Gastroesophageal sphincter (tissue), 4 donors: ENCODE data around the gene SEMA4G. TPM values are rescaled to one million over a fixed set of nuclear protein-coding genes. Genes with fewer than 3 reads are reported as not detected.
A peak's percentile ranks its signal among the peaks of the same experiment; 100 is the strongest.

Experiments
- ATAC-seq: fragments of 150-250 bp; one replicate; pipeline ENCODE4 v1.9.1; 2016; ENCODE audit warnings: mild to moderate bottlenecking, moderate library complexity
- H3K27ac ChIP-seq, 4 donors: fragments of 200-600 bp; sonication (generic) in 3 of 4; 1 replicate in 3 of 4; 2 replicates in 1 of 4; pipeline ENCODE4 v1.5.1; 2016 to 2019
- H3K27me3 ChIP-seq: fragments of 200-600 bp; sonication (generic); one replicate; pipeline ENCODE4 v1.5.1; 2019
- H3K36me3 ChIP-seq, 2 donors: fragments of 200-600 bp; sonication (generic); one replicate each; pipeline ENCODE4 v1.5.1; 2019; ENCODE audit warnings: control low read depth in 1 of 2
- H3K4me1 ChIP-seq, 3 donors: fragments of 200-600 bp; sonication (generic); 1 replicate in 2 of 3; 2 replicates in 1 of 3; pipeline ENCODE4 v1.5.1; 2016 to 2019; ENCODE audit warnings: control low read depth in 2 of 3
- H3K4me3 ChIP-seq, 2 donors: fragments of 200-600 bp; sonication (generic); one replicate each; pipeline ENCODE4 v1.5.1; 2019; ENCODE audit warnings: mild to moderate bottlenecking in 1 of 2, moderate library complexity in 1 of 2
- H3K9me3 ChIP-seq, 3 donors: fragments of 200-600 bp; sonication (generic); one replicate each; pipeline ENCODE4 v1.5.1; 2017 to 2019; ENCODE audit warnings: control low read depth in 2 of 3
- CTCF ChIP-seq, 4 experiments: fragments of 200-600 bp in 2 of 4; fragments of 450-650 bp in 2 of 4; sonication (generic) in 1 of 4; IDR thresholded peaks; one replicate each; pipeline ENCODE4 v1.5.1; 2017 to 2019; ENCODE audit warnings: antibody characterized with exemption in 4 of 4, mild to moderate bottlenecking in 2 of 4, moderate library complexity in 2 of 4
- EP300 ChIP-seq: sonication (generic); formaldehyde crosslinking; IDR thresholded peaks from one replicate; pipeline ENCODE4 v1.6.1; 2017; ENCODE audit warnings: antibody characterized with exemption, mild to moderate bottlenecking
- POLR2A ChIP-seq, 2 donors: fragments of 450-650 bp; IDR thresholded peaks; one replicate each; pipeline ENCODE4 v1.6.1; 2017; ENCODE audit warnings: antibody characterized with exemption in 2 of 2, mild to moderate bottlenecking in 2 of 2, moderate library complexity in 1 of 2
- POLR2AphosphoS5 ChIP-seq: sonication (generic); formaldehyde crosslinking; IDR thresholded peaks from one replicate; pipeline ENCODE4 v1.6.1; 2017; ENCODE audit warnings: antibody characterized with exemption
- WGBS, 2 donors: methylation state at CpG; one replicate each; pipeline ENCODE4 v1.1.5; 2018; ENCODE audit warnings: low coverage in 1 of 2; 5-methylcytosine and 5-hydroxymethylcytosine counted together
- small RNA-seq, 4 donors: library from RNA; depleted of rRNA; stranded (forward); fragments of <200 nt; gene quantifications; one replicate each; pipeline ENCODE3, GENCODE V24; 2016
- total RNA-seq, 4 donors: library from RNA; depleted of rRNA; stranded (reverse); fragments of >200 nt; gene quantifications; one replicate each; pipeline ENCODE4 v1.1.0, GENCODE V29; 2016

Gene SEMA4G
- total RNA-seq, 4 donors from 2014 or later = 1.9 to 2.7 (median 2.1) TPM

DNA sequence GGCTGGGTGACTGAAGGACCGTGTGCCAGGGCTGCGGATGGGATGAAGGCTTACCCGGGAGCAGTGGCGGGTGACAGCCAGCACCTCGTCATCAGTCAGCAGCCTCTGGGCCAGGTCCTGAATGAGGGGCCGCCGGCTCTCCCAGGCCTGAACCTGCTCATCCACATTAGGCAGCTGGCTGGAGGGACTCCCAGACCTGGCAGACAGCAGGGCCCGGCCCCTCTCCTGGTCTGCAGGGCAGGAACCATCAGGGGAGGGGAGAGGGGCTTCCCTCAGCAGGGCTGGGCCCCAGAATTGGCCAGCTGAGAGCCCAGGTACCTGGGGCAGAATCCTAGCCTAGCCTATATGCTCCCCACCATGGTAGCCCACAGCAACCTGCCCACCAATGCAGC, 46.3 kb downstream of the SEMA4G start:
- Histone ChIP-seq H3K9me3 (no peaks in the 10 kb centered on the region), H3K36me3 (no peaks in the 10 kb centered on the region), H3K27ac (no peak overlapping the region), H3K4me1 (peaks cover 0 to 52% (median 13%) of the 10 kb centered on the region in 3 donors), H3K4me3 (no peak overlapping the region), H3K27me3 (peaks cover 45% of the 10 kb centered on the region)
- no CpG with 5 or more reads among the region's 8 CpGs for WGBS, 2 donors
- TF ChIP-seq POLR2AphosphoS5 = no peak
- TF ChIP-seq POLR2A (IDR thresholded peaks at IDR 0.05) = no peak
- no peak for TF ChIP-seq CTCF (IDR thresholded peaks at IDR 0.05)
- no peak for TF ChIP-seq EP300
- ATAC-seq = no peak

- peaks cover 52% of the 10 kb centered on the region for H3K27me3 ChIP-seq
- ATAC-seq = no peak
- 47 to 59% methylated on average over 4 of the region's 5 CpGs for WGBS, 2 donors
These were observed 47.5 kb downstream of the SEMA4G start for GRCh38 chr10:101016814-101017213.

DNA sequence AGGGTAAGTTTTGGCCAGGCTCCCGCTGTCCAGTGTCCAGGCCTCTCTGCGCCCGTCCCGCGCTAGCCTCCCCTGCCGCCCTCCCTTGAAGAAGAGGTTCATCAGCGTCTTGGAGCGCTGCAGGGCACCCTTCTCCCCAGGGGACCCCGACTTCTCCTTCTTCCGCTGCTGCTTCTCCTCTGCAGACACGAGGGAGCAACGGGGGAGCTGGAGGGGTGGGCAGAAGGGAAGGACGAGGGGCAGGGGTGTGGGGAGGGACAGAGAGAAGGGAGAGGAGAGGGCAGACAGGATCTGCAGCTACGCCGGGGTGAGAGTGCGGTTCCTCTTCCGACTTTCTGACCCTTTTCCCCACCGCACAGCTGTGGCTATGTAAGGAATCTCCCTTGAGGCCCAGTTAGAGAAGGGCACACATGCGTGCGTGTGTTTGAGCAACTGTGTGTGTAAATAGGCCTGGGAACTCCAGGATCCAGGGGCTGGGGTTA, 48.9 kb downstream of the SEMA4G start:
- no peak overlapping the region for H3K4me3 ChIP-seq
- WGBS, 2 donors = 64 to 72% methylated on average over 5 to 14 of the region's 20 CpGs
- no peaks in the 10 kb centered on the region for H3K9me3 ChIP-seq
- no peak overlapping the region for H3K27ac ChIP-seq
- H3K36me3 ChIP-seq = no peaks in the 10 kb centered on the region
- H3K27me3 ChIP-seq = peaks cover 52% of the 10 kb centered on the region
- no peak for TF ChIP-seq POLR2AphosphoS5
- TF ChIP-seq POLR2A (IDR thresholded peaks at IDR 0.05) = no peak
- TF ChIP-seq CTCF (IDR thresholded peaks at IDR 0.05) = no peak
- no peak for TF ChIP-seq EP300
- peaks cover 0 to 32% (median 8%) of the 10 kb centered on the region in 3 donors for H3K4me1 ChIP-seq
- no peak for ATAC-seq

More at GRCh38 chr10:101016814-101017213, 47.5 kb downstream of the SEMA4G start:
- H3K27ac ChIP-seq = no peak overlapping the region
- no peaks in the 10 kb centered on the region for H3K9me3 ChIP-seq
- no peaks in the 10 kb centered on the region for H3K36me3 ChIP-seq
- TF ChIP-seq EP300 (no peak), CTCF (IDR thresholded peaks at IDR 0.05) (no peak), POLR2A (IDR thresholded peaks at IDR 0.05) (no peak), POLR2AphosphoS5 (no peak)
- H3K4me1 ChIP-seq = peaks cover 0 to 46% (median 13%) of the 10 kb centered on the region in 3 donors
- no peak overlapping the region for H3K4me3 ChIP-seq

DNA sequence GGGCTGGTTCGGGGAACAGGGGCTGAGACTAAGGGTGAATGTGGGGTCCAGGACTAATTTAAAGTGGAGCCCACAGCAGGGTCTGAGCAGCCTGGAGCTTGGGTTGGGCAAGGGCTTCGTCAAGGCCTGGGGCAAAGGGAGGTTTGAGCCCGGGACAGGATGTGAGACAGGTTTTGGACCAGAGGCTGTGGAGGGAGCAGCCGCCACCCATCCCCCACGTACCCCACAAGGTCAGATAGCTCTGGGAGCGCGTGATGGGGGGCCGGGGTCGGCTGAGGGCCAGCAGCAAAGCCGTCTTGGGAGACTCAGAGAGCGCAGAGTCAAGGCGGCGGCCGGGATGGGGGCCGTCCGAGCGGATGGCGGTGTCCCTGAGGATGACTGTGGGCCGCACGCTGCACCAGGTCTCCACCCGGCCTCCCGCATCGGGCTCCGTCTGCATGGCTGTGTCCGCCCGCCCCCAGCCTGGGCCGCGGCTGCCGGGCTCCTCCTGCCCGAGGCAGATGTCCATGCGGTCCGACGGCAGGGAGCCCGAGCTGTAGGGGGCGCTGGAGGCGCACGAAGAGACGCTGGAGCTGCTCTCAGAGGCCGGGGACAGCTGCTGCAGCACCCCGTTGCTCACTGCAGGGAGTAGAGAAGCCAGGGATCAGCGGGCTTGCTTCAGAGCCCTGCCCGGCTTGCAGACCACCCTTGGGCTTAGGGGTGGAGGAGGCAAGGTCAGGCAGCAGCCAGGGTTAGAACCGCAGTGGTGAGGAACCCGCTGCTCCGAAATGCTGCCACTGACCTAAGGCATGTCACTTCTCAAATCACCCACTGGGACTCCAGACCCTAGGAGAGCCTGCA, 49.5 kb downstream of the SEMA4G start:
- no peaks in the 10 kb centered on the region for H3K36me3 ChIP-seq
- no peaks in the 10 kb centered on the region for H3K9me3 ChIP-seq
- H3K4me3 ChIP-seq = no peak overlapping the region
- 20 to 66% methylated on average over 3 of the region's 45 CpGs for WGBS, 2 donors
- ATAC-seq = peak; percentile 81
- peaks cover 0 to 26% (median 4%) of the 10 kb centered on the region in 3 donors for H3K4me1 ChIP-seq
- H3K27ac ChIP-seq = no peak overlapping the region
- H3K27me3 ChIP-seq = peaks cover 52% of the 10 kb centered on the region
- TF ChIP-seq POLR2AphosphoS5 = no peak
- TF ChIP-seq POLR2A (IDR thresholded peaks at IDR 0.05) = no peak
- TF ChIP-seq CTCF (IDR thresholded peaks at IDR 0.05) = peak in 3 of 4 experiments; percentile 46 to 75 (median 65)
- TF ChIP-seq EP300 = no peak

Small RNA genes within 50 kb of the gene (small RNA-seq; reads per million reads assigned to genes)
- gene MIR608 = 0 reads per million in 4 donors

Other genes with a start within 250 kb of the SEMA4G start
- not detected for gene PAX2, start 223.9 kb upstream of the SEMA4G start, total RNA-seq
- gene SLF2, start 56.5 kb upstream of the SEMA4G start, total RNA-seq = 10 to 100 TPM; 22.1 to 32.4 (median 25.6) TPM
- 10 to 100 TPM; 58.0 to 93.8 (median 80.7) TPM for gene MRPL43, start 18.0 kb downstream of the SEMA4G start, total RNA-seq
- 10 to 100 TPM in 1 of 4 donors, 1 to 10 TPM in 3; 8.3 to 10.8 (median 8.9) TPM for gene TWNK, start 18.0 kb downstream of the SEMA4G start, total RNA-seq
- gene LZTS2, start 30.3 kb downstream of the SEMA4G start, total RNA-seq = 100 to 1,000 TPM; 134 to 181 (median 141) TPM
- under 1 TPM in 3 of 4 donors, not detected in 1; 0.31 to 0.54 (median 0.39) TPM for gene PDZD7, start 61.6 kb downstream of the SEMA4G start, total RNA-seq
- 10 to 100 TPM; 47.5 to 84.2 (median 66.0) TPM for gene SFXN3, start 61.7 kb downstream of the SEMA4G start, total RNA-seq
- gene KAZALD1, start 92.5 kb downstream of the SEMA4G start, total RNA-seq = 10 to 100 TPM in 1 of 4 donors, 1 to 10 TPM in 2, under 1 TPM in 1; 0.45 to 12.5 (median 2.2) TPM
- not detected for gene TLX1, start 161.8 kb downstream of the SEMA4G start, total RNA-seq